BJ (cell line): ENCODE results near the gene MMP20. TPM values are rescaled to one million over a fixed set of nuclear protein-coding genes. Genes with fewer than 3 reads are reported as not detected.

Experiments used
- CTCF ChIA-PET: fragments of 350-600 bp; formaldehyde crosslinking; extraction: SDS; loops from one replicate; lab custom pipeline; 2021; ENCODE audit warnings: antibody characterized with exemption, inconsistent platforms; lab: Yijun Ruan, JAX
- POLR2A ChIA-PET: fragments of 300-600 bp; sonication (Branson Sonifier 250); formaldehyde crosslinking; extraction: SDS; loops from one replicate; lab custom pipeline; 2021; ENCODE audit warnings: antibody characterized with exemption; lab: Charles Lee
- DNase-seq: peaks from one replicate; pipeline ENCODE4 v3.0.0-alpha.2; 2011; ENCODE audit warnings: low read depth
- H3K27me3 ChIP-seq: 2 replicates; pipeline ENCODE4 v1.6.0; 2011; ENCODE audit warnings: low read length; ENCODE audit not compliant: control insufficient read depth, insufficient read depth
- H3K36me3 ChIP-seq: 2 replicates; pipeline ENCODE4 v1.5.1; 2011; ENCODE audit warnings: low read length; ENCODE audit not compliant: control insufficient read depth, insufficient read depth
- H3K4me3 ChIP-seq: 2 replicates; pipeline ENCODE4 v1.5.1; 2011; ENCODE audit warnings: low read depth, mild to moderate bottlenecking, control low read depth, low read length
- polyA minus RNA-seq: library from RNA; depleted of rRNA, polyadenylated mRNA; stranded (reverse); fragments of >200 nt; gene quantifications from 2 replicates; pipeline ENCODE4 v1.2.3, GENCODE V29; 2011; rRNA and poly(A)+ RNA removed
- polyA plus RNA-seq: library from polyadenylated mRNA; depleted of rRNA; stranded (reverse); fragments of >200 nt; gene quantifications from 2 replicates; pipeline ENCODE4 v1.2.3, GENCODE V29; 2011; rRNA removed
- TF ChIP-seq, protein P1 (sequence below): IDR thresholded peaks from 2 replicates; pipeline ENCODE4 v1.5.1; 2011; ENCODE audit warnings: low read depth, mild to moderate bottlenecking, control low read depth, inconsistent platforms, low read length, moderate library complexity; ENCODE audit not compliant: insufficient read depth

The MMP20 gene
- polyA plus RNA-seq, result not detected in 2 replicates
- polyA minus RNA-seq, result not detected in 2 replicates

GRCh38 chr11:102625177-102625576, at the start of gene MMP20:
Gene MMP20, minus strand, starts transcription at chr11:102625332. Its CDS starts 13 bp downstream, at chr11:102625319.
- Histone ChIP-seq H3K36me3 (no peaks in the 10 kb centered on the region), H3K27me3 (peaks cover 3% of the 10 kb centered on the region), H3K4me3 (no peak within 1 kb of the TSS)
- POLR2A ChIA-PET, result no interaction called here
- DNase-seq, result no peak
- TF ChIP-seq, protein P1, sequence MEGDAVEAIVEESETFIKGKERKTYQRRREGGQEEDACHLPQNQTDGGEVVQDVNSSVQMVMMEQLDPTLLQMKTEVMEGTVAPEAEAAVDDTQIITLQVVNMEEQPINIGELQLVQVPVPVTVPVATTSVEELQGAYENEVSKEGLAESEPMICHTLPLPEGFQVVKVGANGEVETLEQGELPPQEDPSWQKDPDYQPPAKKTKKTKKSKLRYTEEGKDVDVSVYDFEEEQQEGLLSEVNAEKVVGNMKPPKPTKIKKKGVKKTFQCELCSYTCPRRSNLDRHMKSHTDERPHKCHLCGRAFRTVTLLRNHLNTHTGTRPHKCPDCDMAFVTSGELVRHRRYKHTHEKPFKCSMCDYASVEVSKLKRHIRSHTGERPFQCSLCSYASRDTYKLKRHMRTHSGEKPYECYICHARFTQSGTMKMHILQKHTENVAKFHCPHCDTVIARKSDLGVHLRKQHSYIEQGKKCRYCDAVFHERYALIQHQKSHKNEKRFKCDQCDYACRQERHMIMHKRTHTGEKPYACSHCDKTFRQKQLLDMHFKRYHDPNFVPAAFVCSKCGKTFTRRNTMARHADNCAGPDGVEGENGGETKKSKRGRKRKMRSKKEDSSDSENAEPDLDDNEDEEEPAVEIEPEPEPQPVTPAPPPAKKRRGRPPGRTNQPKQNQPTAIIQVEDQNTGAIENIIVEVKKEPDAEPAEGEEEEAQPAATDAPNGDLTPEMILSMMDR, result no peak
- CTCF ChIA-PET, result interaction anchor here (0.7 to 1.9 kb wide), 3 partner anchors 12 to 41 kb away, joined by 3 to 8 read pairs (median 4); no protein-coding TSS in a partner anchor

DNA sequence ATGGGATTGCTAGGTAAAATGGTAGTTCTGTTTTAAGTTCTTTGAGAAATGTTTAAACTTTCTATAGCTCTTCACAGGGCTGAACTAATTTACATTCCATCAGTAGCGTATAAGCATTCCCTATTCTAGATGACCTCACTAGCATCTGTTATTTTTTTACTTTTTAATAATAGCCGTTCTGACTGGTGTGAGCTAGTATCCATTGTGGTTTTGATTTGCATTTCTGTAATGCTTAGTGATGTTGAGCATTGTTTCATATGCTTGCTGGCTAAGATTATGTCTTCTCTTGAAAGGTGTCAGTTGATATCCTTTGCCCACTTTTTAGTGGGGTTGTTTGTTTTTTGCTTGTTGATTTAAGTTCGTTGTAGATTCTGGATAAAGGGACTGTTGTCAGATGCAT, 44.5 kb upstream of the MMP20 start:
- DNase-seq, result no peak
- Histone ChIP-seq H3K36me3 (no peaks in the 10 kb centered on the region), H3K4me3 (no peak overlapping the region), H3K27me3 (no peaks in the 10 kb centered on the region)
- ChIA-PET POLR2A (no interaction called here), CTCF (interaction anchor here (0.7 to 2.2 kb wide), 3 partner anchors 16 to 382 kb away, joined by 3 to 7 read pairs (median 5); no protein-coding TSS in a partner anchor)
- TF ChIP-seq, protein P1, result no peak

- ChIA-PET POLR2A (no interaction called here), CTCF (interaction anchor here (0.6 to 5.7 kb wide), 34 partner anchors 9 to 1237 kb away, joined by 3 to 55 read pairs (median 4); partner anchors contain the start of gene MMP20)
- DNase-seq, result no peak
- H3K4me3 ChIP-seq, result no peak overlapping the region
- peaks cover 2% of the 10 kb centered on the region; the same call in 1 of the 2 replicates for H3K27me3 ChIP-seq
- TF ChIP-seq, protein P1, result peak; percentile 89
- H3K36me3 ChIP-seq, result no peaks in the 10 kb centered on the region
These were observed 41.3 kb upstream of the MMP20 start for GRCh38 chr11:102666331-102666957.

GRCh38 chr11:102664001-102664752, 39.0 kb upstream of the MMP20 start:
- TF ChIP-seq, protein P1, result peak; percentile 48; the same call in 1 of the 2 replicates
- ChIA-PET CTCF (interaction anchor here (0.9 to 5.7 kb wide), 8 partner anchors 10 to 379 kb away, joined by 3 to 55 read pairs (median 21); no protein-coding TSS in a partner anchor), POLR2A (no interaction called here)
- Histone ChIP-seq H3K36me3 (no peaks in the 10 kb centered on the region), H3K4me3 (no peak overlapping the region), H3K27me3 (peaks cover 4% of the 10 kb centered on the region; the same call in 1 of the 2 replicates)
- no peak for DNase-seq

DNA sequence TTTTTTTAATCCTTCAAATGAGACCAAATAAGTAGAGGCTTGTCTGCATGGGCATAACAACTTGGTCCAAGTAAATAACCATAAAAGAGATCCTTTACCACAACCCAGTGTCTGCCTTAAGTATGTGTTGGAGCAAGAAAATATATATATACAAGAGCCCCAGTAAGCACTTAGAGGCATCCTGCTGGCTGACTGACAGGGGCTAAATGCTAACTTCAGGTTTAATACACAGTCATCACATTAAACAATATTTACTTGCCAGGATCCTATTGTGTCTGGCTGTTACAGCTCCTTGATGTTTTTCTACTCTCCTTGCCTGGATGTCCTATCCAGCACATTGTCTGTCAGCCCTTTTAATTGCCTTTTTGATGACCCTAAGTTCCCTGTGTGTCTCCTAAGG, 37.5 kb upstream of the MMP20 start:
- H3K4me3 ChIP-seq, result no peak overlapping the region
- DNase-seq, result no peak
- H3K36me3 ChIP-seq, result no peaks in the 10 kb centered on the region
- H3K27me3 ChIP-seq, result peaks cover 4% of the 10 kb centered on the region
- POLR2A ChIA-PET, result no interaction called here
- TF ChIP-seq, protein P1, result no peak
- CTCF ChIA-PET, result no interaction called here
